ENCODE measurements around the gene ABHD16A. TPM values are rescaled to one million over a fixed set of nuclear protein-coding genes. Genes with fewer than 3 reads are reported as not detected.
A peak's percentile ranks its signal among the peaks of the same experiment; 100 is the strongest.
"Not testable (repeated sequence)": the region's sequence is repeated elsewhere in the genome, so short reads cannot be mapped to it uniquely, and the experiment has no call there.

The ABHD16A gene
- polyA plus RNA-seq, 4 donors, result 34.6 to 63.8 (median 50.3) TPM

DNA sequence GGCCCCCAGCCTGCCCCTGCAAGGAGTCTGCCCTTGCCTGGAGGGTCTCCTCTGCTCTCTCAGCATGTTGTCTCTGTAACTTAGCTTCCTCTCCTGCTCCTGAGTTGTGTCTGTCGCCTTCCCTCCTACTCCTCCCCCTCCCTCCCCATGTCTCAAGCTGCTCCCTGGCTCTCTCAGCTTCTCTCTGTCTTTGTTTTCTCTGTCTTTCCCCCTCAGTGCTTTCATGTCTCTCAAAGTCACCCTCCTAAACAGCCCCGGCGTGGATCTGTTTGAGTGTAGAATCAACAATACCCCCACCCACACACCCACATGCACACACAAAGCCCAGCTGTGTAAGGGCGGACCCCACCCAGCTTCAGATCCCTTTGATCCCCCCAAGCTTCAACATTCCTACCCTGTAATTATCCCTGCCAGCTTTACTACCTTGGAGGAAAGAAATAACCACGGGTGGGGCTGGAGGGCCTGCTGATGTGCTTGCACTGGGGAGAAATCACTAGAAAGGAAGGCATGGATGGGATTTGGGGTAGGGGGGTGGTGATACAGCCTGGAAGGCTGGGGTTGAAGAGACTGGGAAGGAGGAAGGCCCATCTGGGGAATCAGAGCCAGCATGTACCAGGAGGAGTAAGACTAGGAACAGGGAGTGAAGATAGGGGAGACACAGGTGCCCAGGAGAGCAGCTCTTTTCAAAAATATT, 11.0 kb upstream of the ABHD16A start:
- Histone ChIP-seq H3K9me3 (ENCODE audit: control insufficient read depth in 2 of 2, insufficient read depth in 1 of 2, low read depth in 1 of 2, low read length in 1 of 2) (no peaks in the 10 kb centered on the region), H3K4me3 (ENCODE audit: low read depth in 1 of 3, low read length in 3 of 3) (no peak overlapping the region), H3K36me3 (ENCODE audit: control insufficient read depth in 3 of 3, insufficient read depth in 2 of 3, low read depth in 1 of 3, low read length in 3 of 3) (peaks cover 0 to 4% (median 0%) of the 10 kb centered on the region in 3 donors), H3K27me3 (ENCODE audit: control insufficient read depth in 3 of 3, insufficient read depth in 3 of 3, low read length in 3 of 3) (no peaks in the 10 kb centered on the region), H3K27ac (ENCODE audit: low read depth in 1 of 3, low read length in 2 of 3) (peak overlapping the region in 1 of 3 donors; percentile 51), H3K4me1 (ENCODE audit: control insufficient read depth in 3 of 3, insufficient read depth in 2 of 3, low read depth in 1 of 3, low read length in 2 of 3) (peaks cover 0 to 37% (median 4%) of the 10 kb centered on the region in 3 donors)
- no peak for FAIRE-seq
- 11 to 33% (median 18%) methylated on average over 5 of the region's 5 CpGs for WGBS, 3 donors
- peak in 1 of 2 donors; percentile 65 for DNase-seq

DNA sequence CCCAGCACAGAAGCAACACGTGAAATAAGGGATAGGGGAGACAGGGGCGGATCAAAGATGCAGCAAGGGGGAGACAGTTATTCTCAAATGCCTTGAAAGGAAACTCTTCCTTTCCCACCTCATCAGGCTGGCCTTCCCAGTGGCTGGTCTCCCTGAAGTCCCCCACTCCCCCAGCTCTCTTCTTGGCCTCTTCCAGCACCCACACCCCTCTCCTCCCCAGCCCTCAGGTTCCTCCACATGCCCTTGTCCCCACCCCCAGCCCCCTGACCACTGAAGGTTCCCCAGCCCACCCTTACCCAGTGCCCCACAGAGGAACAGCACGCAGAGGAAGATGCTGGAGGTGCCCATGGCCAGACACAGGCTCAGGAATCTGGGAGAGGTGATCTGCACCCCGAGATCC, 10.3 kb upstream of the ABHD16A start:
- H3K4me1 ChIP-seq (ENCODE audit: control insufficient read depth in 3 of 3, insufficient read depth in 2 of 3, low read depth in 1 of 3, low read length in 2 of 3), result peaks cover 0 to 30% (median 4%) of the 10 kb centered on the region in 3 donors
- peaks cover 0 to 4% (median 0%) of the 10 kb centered on the region in 3 donors for H3K36me3 ChIP-seq (ENCODE audit: control insufficient read depth in 3 of 3, insufficient read depth in 2 of 3, low read depth in 1 of 3, low read length in 3 of 3)
- WGBS, 3 donors, result 62 to 71% (median 64%) methylated on average over 4 of the region's 4 CpGs
- FAIRE-seq, result no peak
- no peaks in the 10 kb centered on the region for H3K9me3 ChIP-seq (ENCODE audit: control insufficient read depth in 2 of 2, insufficient read depth in 1 of 2, low read depth in 1 of 2, low read length in 1 of 2)
- no peak for DNase-seq
- H3K27me3 ChIP-seq (ENCODE audit: control insufficient read depth in 3 of 3, insufficient read depth in 3 of 3, low read length in 3 of 3), result no peaks in the 10 kb centered on the region
- no peak overlapping the region for H3K4me3 ChIP-seq (ENCODE audit: low read depth in 1 of 3, low read length in 3 of 3)
- H3K27ac ChIP-seq (ENCODE audit: low read depth in 1 of 3, low read length in 2 of 3), result peak overlapping the region in 1 of 3 donors; percentile 51

DNA sequence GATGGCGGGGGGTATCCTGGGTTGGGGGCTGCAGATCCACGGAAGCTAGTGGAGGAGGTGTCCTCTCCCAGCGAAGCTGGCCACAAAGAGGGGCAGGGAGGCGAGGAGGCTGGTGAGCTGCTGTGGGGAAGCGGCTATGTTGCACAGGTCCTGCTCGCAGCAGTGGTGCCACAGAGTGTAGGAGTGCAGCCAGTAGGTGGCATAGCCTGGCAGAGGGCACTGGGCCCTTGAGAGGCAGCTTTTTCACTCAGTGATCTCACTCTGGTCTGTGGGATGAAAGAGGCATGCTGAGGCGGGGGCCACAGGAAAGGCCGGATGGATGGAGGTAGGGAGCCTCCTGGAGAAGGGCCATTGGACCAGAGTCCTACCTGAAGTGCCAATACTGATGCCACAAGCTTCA, 9.2 kb upstream of the ABHD16A start:
- no peak overlapping the region for H3K4me3 ChIP-seq (ENCODE audit: low read depth in 1 of 3, low read length in 3 of 3)
- no peak overlapping the region for H3K27ac ChIP-seq (ENCODE audit: low read depth in 1 of 3, low read length in 2 of 3)
- H3K9me3 ChIP-seq (ENCODE audit: control insufficient read depth in 2 of 2, insufficient read depth in 1 of 2, low read depth in 1 of 2, low read length in 1 of 2), result no peaks in the 10 kb centered on the region
- peaks cover 0 to 4% (median 0%) of the 10 kb centered on the region in 3 donors for H3K36me3 ChIP-seq (ENCODE audit: control insufficient read depth in 3 of 3, insufficient read depth in 2 of 3, low read depth in 1 of 3, low read length in 3 of 3)
- FAIRE-seq (no peak), DNase-seq (peak in 1 of 2 donors; percentile 54)
- 74 to 82% (median 81%) methylated on average over 8 of the region's 8 CpGs for WGBS, 3 donors
- H3K4me1 ChIP-seq (ENCODE audit: control insufficient read depth in 3 of 3, insufficient read depth in 2 of 3, low read depth in 1 of 3, low read length in 2 of 3), result peaks cover 0 to 24% (median 4%) of the 10 kb centered on the region in 3 donors
- H3K27me3 ChIP-seq (ENCODE audit: control insufficient read depth in 3 of 3, insufficient read depth in 3 of 3, low read length in 3 of 3), result no peaks in the 10 kb centered on the region

DNA sequence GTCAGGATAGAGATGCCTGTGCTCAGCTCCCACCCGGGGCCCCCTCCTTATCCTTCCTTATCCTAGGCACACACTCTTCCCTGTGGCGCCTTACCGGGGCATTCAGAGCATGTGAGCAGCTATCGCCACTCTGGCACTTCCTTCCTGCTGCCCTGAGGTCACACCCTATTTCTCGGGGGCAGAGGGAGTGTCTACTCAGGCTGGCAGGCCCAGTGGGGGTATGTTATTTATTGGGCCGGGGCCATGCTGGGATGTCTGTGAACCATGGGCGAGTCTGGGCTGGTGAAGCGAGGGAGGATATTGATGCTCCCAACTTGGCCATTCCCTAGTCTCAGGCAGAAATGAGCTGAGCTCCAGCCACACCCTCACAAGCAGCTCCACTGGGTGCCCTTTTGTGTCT, 8.1 kb upstream of the ABHD16A start:
- Histone ChIP-seq H3K4me1 (ENCODE audit: control insufficient read depth in 3 of 3, insufficient read depth in 2 of 3, low read depth in 1 of 3, low read length in 2 of 3) (peaks cover 0 to 23% (median 4%) of the 10 kb centered on the region in 3 donors), H3K9me3 (ENCODE audit: control insufficient read depth in 2 of 2, insufficient read depth in 1 of 2, low read depth in 1 of 2, low read length in 1 of 2) (no peaks in the 10 kb centered on the region), H3K27me3 (ENCODE audit: control insufficient read depth in 3 of 3, insufficient read depth in 3 of 3, low read length in 3 of 3) (no peaks in the 10 kb centered on the region), H3K27ac (ENCODE audit: low read depth in 1 of 3, low read length in 2 of 3) (no peak overlapping the region), H3K36me3 (ENCODE audit: control insufficient read depth in 3 of 3, insufficient read depth in 2 of 3, low read depth in 1 of 3, low read length in 3 of 3) (peaks cover 0 to 4% (median 0%) of the 10 kb centered on the region in 3 donors), H3K4me3 (ENCODE audit: low read depth in 1 of 3, low read length in 3 of 3) (no peak overlapping the region)
- DNase-seq (peak; percentile 34 to 61), FAIRE-seq (no peak)
- 27 to 44% (median 43%) methylated on average over 8 of the region's 8 CpGs for WGBS, 3 donors

DNA sequence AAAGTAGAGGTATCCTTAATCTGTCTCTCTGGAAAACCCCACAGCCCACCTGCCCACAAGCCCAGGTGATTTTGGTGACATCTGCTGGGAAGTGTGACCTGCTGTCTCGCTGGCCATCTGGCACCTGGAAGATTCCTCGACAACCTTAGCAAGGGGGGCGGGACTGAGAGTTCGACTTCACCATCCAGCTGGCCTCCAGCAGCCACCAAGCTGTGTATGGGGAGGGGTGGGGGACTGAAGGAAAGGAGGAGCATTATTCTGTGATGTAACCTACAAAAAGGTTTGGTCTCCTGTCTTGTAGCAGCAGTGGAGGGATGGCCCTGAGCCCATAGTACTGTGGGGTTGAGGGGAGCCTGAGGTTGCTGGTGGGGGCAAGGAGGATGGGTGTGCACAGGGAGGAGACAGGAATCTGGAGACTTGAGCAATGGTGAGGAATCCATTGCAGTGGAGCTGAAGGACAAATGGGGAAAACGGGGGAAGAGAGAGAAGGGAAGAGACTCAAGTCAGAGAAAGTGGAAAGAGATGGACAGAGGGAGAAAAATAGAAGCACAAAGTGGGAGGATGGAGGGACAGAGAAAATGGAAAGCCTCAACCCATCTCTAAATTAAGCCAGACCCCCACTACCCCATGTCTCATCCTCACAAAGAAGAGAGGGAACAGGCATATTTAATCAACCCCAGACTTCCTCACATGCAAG, 7.5 kb upstream of the ABHD16A start:
- no peak for FAIRE-seq

DNA sequence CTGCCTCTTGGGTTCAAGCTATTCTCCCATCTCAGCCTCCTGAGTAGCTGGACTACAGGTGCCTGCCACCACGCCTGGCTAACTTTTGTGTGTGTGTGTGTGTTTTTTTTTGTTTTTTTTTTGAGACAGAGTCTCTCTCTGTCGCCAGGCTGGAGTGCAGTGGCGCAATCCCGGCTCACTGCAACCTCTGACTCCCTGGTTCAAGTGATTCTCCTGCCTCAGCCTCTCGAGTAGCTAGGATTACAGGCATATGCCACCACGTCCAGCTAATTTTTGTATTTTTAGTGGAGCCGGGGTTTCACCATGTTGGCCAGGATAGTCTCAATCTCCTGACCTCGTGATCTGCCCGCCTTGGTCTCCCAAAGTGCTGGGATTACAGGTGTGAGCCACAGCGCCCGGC, 6.0 kb upstream of the ABHD16A start:
- not testable (repeated sequence) for H3K27ac ChIP-seq (ENCODE audit: low read depth in 1 of 3, low read length in 2 of 3); H3K9me3 ChIP-seq (ENCODE audit: control insufficient read depth in 2 of 2, insufficient read depth in 1 of 2, low read depth in 1 of 2, low read length in 1 of 2); DNase-seq; H3K4me3 ChIP-seq (ENCODE audit: low read depth in 1 of 3, low read length in 3 of 3); FAIRE-seq; H3K27me3 ChIP-seq (ENCODE audit: control insufficient read depth in 3 of 3, insufficient read depth in 3 of 3, low read length in 3 of 3); H3K36me3 ChIP-seq (ENCODE audit: control insufficient read depth in 3 of 3, insufficient read depth in 2 of 3, low read depth in 1 of 3, low read length in 3 of 3)
- peaks cover 0 to 16% (median 4%) of the 10 kb centered on the region in 3 donors for H3K4me1 ChIP-seq (ENCODE audit: control insufficient read depth in 3 of 3, insufficient read depth in 2 of 3, low read depth in 1 of 3, low read length in 2 of 3)
- WGBS, 3 donors, result 87 to 91% (median 91%) methylated on average over 11 of the region's 11 CpGs

More for the DNA sequence above, 7.5 kb upstream of the ABHD16A start:
- Histone ChIP-seq H3K27me3 (ENCODE audit: control insufficient read depth in 3 of 3, insufficient read depth in 3 of 3, low read length in 3 of 3) (no peaks in the 10 kb centered on the region), H3K27ac (ENCODE audit: low read depth in 1 of 3, low read length in 2 of 3) (no peak overlapping the region), H3K4me3 (ENCODE audit: low read depth in 1 of 3, low read length in 3 of 3) (no peak overlapping the region), H3K9me3 (ENCODE audit: control insufficient read depth in 2 of 2, insufficient read depth in 1 of 2, low read depth in 1 of 2, low read length in 1 of 2) (no peaks in the 10 kb centered on the region), H3K4me1 (ENCODE audit: control insufficient read depth in 3 of 3, insufficient read depth in 2 of 3, low read depth in 1 of 3, low read length in 2 of 3) (peaks cover 0 to 23% (median 4%) of the 10 kb centered on the region in 3 donors), H3K36me3 (ENCODE audit: control insufficient read depth in 3 of 3, insufficient read depth in 2 of 3, low read depth in 1 of 3, low read length in 3 of 3) (peaks cover 0 to 4% (median 0%) of the 10 kb centered on the region in 3 donors)
- 59 to 68% (median 64%) methylated on average over 5 of the region's 5 CpGs for WGBS, 3 donors
- no peak for DNase-seq

DNA sequence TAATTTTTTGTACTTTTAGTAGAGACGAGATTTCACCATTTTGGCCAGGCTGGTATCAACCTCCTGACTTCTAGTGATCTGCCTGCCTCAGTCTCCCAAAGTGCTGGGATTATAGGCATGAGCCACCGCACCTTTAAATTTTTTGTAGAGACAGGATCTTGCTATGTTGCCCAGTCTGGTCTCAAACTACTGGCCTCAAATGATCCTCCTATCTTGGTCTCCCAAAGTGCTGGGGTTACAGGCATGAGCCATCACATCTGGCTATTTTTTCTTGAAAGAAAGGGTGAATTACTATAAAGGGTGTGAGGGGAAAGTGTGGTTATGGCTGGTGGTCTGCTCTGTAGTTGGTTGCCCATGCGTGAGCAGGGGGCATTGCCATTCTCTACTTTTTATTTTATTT, 5.1 kb upstream of the ABHD16A start:
- no peak for FAIRE-seq
- Histone ChIP-seq H3K36me3 (ENCODE audit: control insufficient read depth in 3 of 3, insufficient read depth in 2 of 3, low read depth in 1 of 3, low read length in 3 of 3) (peaks cover 0 to 4% (median 0%) of the 10 kb centered on the region in 3 donors), H3K9me3 (ENCODE audit: control insufficient read depth in 2 of 2, insufficient read depth in 1 of 2, low read depth in 1 of 2, low read length in 1 of 2) (no peaks in the 10 kb centered on the region), H3K27me3 (ENCODE audit: control insufficient read depth in 3 of 3, insufficient read depth in 3 of 3, low read length in 3 of 3) (no peaks in the 10 kb centered on the region), H3K27ac (ENCODE audit: low read depth in 1 of 3, low read length in 2 of 3) (no peak overlapping the region), H3K4me3 (ENCODE audit: low read depth in 1 of 3, low read length in 3 of 3) (no peak overlapping the region), H3K4me1 (ENCODE audit: control insufficient read depth in 3 of 3, insufficient read depth in 2 of 3, low read depth in 1 of 3, low read length in 2 of 3) (peaks cover 0 to 10% (median 4%) of the 10 kb centered on the region in 3 donors)
- no peak for DNase-seq
- 94 to 99% (median 96%) methylated on average over 3 of the region's 3 CpGs for WGBS, 3 donors

DNA sequence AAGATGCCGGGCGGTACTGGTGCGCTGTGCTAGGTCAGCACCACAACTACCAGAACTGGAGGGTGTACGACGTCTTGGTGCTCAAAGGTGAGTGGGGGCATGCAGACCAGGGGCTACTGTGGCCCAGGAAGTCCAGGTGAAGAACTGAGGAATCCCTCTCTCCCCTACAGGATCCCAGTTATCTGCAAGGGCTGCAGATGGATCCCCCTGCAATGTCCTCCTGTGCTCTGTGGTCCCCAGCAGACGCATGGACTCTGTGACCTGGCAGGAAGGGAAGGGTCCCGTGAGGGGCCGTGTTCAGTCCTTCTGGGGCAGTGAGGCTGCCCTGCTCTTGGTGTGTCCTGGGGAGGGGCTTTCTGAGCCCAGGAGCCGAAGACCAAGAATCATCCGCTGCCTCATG, 4.6 kb upstream of the ABHD16A start:
- peaks cover 0 to 4% (median 0%) of the 10 kb centered on the region in 3 donors for H3K36me3 ChIP-seq (ENCODE audit: control insufficient read depth in 3 of 3, insufficient read depth in 2 of 3, low read depth in 1 of 3, low read length in 3 of 3)
- peaks cover 0 to 10% (median 4%) of the 10 kb centered on the region in 3 donors for H3K4me1 ChIP-seq (ENCODE audit: control insufficient read depth in 3 of 3, insufficient read depth in 2 of 3, low read depth in 1 of 3, low read length in 2 of 3)
- H3K27ac ChIP-seq (ENCODE audit: low read depth in 1 of 3, low read length in 2 of 3), result no peak overlapping the region
- no peak for FAIRE-seq
- no peaks in the 10 kb centered on the region for H3K27me3 ChIP-seq (ENCODE audit: control insufficient read depth in 3 of 3, insufficient read depth in 3 of 3, low read length in 3 of 3)
- no peak for DNase-seq
- no peaks in the 10 kb centered on the region for H3K9me3 ChIP-seq (ENCODE audit: control insufficient read depth in 2 of 2, insufficient read depth in 1 of 2, low read depth in 1 of 2, low read length in 1 of 2)
- WGBS, 3 donors, result 86 to 94% (median 89%) methylated on average over 10 of the region's 10 CpGs
- no peak overlapping the region for H3K4me3 ChIP-seq (ENCODE audit: low read depth in 1 of 3, low read length in 3 of 3)

Data from small intestine (tissue), 7 donors.